NCI-H2171 treated with DMSO at 0.1 percent for 48 hours (cell line): ENCODE results near the gene SEPHS1.
A peak's percentile ranks its signal among the peaks of the same experiment; 100 is the strongest.
"Not testable (repeated sequence)": the region's sequence is repeated elsewhere in the genome, so short reads cannot be mapped to it uniquely, and the experiment has no call there.

ENCODE experiments used
- DNase-seq: peaks from one replicate; lab custom pipeline; 2025; lab: John Stamatoyannopoulos, UW

SEPHS1 gene

DNA sequence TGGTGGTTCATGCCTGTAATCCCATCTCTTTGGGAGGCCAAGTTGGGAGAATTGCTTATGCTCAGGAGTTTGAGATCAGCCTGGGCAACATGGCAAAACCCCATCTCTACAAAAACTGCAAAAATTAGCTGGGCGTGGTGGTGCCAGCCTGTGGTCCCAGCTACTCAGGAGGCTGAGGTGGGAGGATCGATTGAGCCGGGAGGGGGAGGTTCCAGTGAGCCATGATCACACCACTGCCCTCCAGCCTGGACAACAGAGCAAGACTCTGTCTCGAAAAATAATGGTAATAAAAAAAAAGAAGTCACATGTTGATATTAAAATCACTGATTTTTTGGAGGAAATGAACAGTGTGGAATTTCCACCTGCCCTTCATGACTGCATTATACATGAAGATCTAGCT lies 64.0 kb downstream of the SEPHS1 start:
- no peak for DNase-seq

DNA sequence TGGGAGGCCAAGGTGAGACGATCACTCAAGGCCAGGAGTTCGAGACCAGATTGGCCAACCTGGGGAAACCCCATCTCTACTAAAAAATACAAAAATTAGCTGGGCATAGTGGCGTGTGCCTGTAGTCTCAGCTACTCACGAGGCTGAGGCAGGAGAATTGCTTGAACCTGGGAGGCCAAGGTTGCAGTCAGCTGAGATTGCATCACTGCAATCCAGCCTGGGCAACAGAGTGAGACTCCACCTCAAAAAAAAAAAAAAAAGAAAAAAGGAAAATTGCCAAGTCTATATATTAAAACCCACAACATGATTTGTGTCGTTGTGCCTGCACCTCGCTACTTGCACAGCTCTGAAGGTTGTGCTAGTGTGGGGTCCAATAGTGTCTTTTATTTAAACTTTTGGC lies 65.7 kb downstream of the SEPHS1 start:
- not testable (repeated sequence) for DNase-seq

DNA sequence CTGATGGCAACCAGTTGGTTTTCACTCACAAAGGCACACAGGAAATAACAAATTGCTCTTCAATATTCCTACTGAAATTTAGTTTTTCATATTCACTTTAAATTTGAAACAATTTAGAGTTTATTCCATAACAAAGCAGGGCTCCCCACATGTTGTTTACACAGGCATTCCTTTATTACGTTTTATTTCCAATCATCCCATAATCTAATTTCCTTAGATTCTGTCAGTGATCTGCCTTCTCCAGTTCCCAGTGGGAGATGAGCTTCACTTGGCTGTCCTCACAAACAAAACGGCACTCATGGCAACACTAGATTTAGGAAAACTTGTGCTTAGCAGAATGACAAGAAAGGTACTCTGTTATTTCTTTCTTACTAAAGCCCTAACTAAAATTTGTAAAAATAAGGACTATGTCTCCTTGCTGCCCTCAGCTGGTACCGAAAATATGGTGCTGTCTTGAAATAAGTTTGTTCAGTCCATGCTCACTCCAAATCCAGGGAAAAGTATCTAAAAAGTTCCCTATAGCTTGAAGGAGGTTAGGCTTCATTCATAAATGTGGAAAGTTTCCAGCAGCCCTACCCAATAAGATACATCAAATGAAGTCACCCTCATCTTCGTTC lies 71.2 kb downstream of the SEPHS1 start:
- DNase-seq = no peak

DNA sequence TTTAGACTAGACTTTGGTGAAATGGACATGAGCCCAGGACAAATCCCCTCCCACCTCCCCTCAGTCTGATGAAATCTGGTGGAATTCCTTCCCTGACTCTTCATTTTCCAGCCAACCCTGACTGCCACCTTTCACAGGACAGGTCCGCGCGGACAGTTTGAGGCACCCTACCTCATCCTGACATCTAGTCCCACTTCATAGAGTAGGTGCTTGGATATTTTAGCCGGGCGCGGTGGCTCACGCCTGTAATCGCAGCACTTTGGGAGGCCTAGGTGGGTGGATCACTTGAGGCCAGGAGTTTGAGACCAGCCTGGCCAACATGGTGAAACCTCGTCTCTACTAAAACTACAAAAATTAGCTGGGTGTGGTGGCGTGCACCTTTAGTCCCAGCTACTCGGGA lies 71.9 kb downstream of the SEPHS1 start:
- DNase-seq = not testable (repeated sequence)

DNA sequence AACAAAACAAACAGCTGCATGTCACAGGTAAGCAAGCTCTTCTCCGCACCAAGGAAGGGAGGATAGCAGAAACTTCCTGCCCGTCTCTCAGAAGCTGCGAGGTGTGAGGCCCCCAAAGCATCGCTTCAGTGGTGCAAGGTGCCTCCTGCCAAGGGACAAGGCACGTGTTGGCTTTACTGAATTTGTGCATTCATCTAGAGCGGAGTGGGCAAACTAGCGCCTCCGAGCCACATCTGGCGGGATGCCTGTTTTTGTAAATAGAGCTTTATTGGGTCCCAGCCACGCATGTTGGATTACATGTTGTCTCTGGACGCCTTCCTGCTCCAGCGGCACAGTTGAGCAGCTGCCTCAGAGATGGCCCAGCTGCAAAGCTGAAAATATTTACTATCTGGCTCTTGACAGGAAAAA lies 75.9 kb downstream of the SEPHS1 start:
- peak; percentile 64 for DNase-seq

GRCh38 chr10:13271552-13272163 lies 76.4 kb downstream of the SEPHS1 start:
- peak; percentile 36 for DNase-seq

DNA sequence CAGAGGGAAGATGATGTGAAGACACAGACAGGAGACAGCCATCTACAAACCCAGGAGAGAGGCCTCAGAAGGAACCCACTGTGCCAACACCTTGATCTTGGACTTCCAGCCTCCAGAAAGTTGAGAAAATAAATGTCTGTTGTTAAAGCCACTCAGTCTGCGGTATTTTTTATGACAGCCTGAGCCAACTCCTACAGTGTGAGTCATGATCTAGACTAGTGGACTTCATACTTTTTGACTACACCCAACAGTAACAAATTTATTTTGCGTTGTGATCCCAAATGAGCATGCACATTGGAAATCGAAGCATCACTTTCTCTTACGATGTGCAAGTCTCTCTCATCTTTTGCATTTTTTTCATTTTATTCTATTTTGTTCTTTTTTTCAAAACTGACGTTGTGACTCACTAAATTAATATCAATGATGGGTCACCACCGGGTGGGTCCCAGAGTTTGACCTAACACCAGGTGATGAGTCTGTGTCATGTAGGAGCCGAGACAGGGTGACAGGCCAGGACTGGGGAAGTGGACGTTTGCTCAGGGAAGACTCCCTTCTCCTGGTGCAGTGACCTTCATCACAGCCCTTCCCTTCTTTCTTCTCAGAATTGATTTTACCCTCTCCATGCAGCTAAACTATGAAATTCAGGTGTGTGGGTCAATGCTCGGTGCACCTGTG lies 77.1 kb downstream of the SEPHS1 start:
- no peak for DNase-seq

DNA sequence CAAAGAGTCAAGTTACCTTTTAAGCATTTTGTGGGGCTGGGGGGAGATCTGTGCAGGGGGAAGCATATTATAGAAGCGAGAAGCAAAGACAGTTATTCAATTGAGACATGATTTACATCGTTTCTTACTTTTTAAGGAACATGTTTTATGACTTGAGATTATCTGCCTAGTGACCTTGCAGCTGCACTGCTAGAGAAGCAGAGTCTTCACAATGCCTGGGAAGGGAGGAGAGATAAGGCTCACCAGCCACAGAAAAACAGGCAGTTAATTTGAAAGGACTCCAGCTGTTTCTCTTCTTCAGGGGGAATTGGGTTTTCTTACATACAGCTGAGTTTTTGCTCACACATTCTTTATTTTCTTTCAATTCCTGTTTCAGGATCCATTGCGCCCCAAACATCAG lies 79.3 kb downstream of the SEPHS1 start:
- DNase-seq = no peak

DNA sequence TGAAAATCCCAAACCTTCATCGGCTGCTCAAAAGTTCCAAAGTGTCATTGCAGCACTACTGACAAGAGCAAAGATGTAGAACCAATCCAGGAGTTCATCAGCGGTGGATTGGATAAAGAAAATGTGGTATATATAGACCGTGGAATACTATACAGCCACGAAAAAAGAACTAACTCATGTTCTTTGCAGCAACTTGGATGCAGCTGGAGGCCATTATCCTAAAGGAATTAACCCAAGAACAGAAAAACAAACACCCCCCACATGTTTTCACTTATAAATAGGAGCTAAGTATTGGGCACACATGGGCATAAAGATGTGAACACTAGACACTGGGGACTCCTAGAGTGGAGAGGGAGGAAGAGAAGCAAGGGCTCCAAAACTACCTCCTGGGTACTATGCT lies 79.8 kb downstream of the SEPHS1 start:
- no peak for DNase-seq
